Measurements from ENCODE around the gene SLC43A1. TPM values are rescaled to one million over a fixed set of nuclear protein-coding genes. Genes with fewer than 3 reads are reported as not detected.

SLC43A1 gene
- total RNA-seq, 1 donor from 2014 or later: 13.2 TPM

- intact Hi-C loops (cut with DNase I): no loop called here
- Histone ChIP-seq H3K27me3 (ENCODE audit: low read depth) (no peaks in the 10 kb centered on the region), H3K9me3 (no peaks in the 10 kb centered on the region), H3K27ac (no peak overlapping the region), H3K4me1 (no peaks in the 10 kb centered on the region), H3K4me3 (no peak overlapping the region), H3K36me3 (no peaks in the 10 kb centered on the region)
- DNase-seq (no peak), ATAC-seq (no peak)
- no peak for TF ChIP-seq CTCF (IDR thresholded peaks at IDR 0.05)
Observed at GRCh38 chr11:57467508-57468157, 47.9 kb downstream of the SLC43A1 start.

GRCh38 chr11:57466680-57467079, 48.8 kb downstream of the SLC43A1 start:
- ATAC-seq: no peak
- Histone ChIP-seq H3K4me1 (no peaks in the 10 kb centered on the region), H3K36me3 (no peaks in the 10 kb centered on the region), H3K27ac (no peak overlapping the region), H3K9me3 (no peaks in the 10 kb centered on the region), H3K27me3 (ENCODE audit: low read depth) (no peaks in the 10 kb centered on the region), H3K4me3 (no peak overlapping the region)
- no peak for DNase-seq
- no peak for TF ChIP-seq CTCF (IDR thresholded peaks at IDR 0.05)
- intact Hi-C loops (cut with DNase I): no loop called here

- H3K9me3 ChIP-seq: no peaks in the 10 kb centered on the region
- no peak overlapping the region for H3K27ac ChIP-seq
- DNase-seq (no peak), ATAC-seq (no peak)
- intact Hi-C loops (cut with DNase I): no loop called here
- H3K4me1 ChIP-seq: peaks cover 13% of the 10 kb centered on the region
- H3K36me3 ChIP-seq: no peaks in the 10 kb centered on the region
- peaks cover 9% of the 10 kb centered on the region for H3K27me3 ChIP-seq (ENCODE audit: low read depth)
- no peak overlapping the region for H3K4me3 ChIP-seq
- TF ChIP-seq CTCF (IDR thresholded peaks at IDR 0.05): no peak
Observed at GRCh38 chr11:57464539-57465181, 50.8 kb downstream of the SLC43A1 start.

- H3K36me3 ChIP-seq: no peaks in the 10 kb centered on the region
- H3K4me1 ChIP-seq: peaks cover 20% of the 10 kb centered on the region
- no peaks in the 10 kb centered on the region for H3K9me3 ChIP-seq
- no peak overlapping the region for H3K27ac ChIP-seq
- peaks cover 17% of the 10 kb centered on the region for H3K27me3 ChIP-seq (ENCODE audit: low read depth)
- ATAC-seq (no peak), DNase-seq (no peak)
- intact Hi-C loops (cut with DNase I): no loop called here
- no peak for TF ChIP-seq CTCF (IDR thresholded peaks at IDR 0.05)
- no peak overlapping the region for H3K4me3 ChIP-seq
Observed at GRCh38 chr11:57463671-57464538, 51.6 kb downstream of the SLC43A1 start.

GRCh38 chr11:57462597-57462996, 52.9 kb downstream of the SLC43A1 start:
- DNase-seq: no peak
- intact Hi-C loops (cut with DNase I): no loop called here
- Histone ChIP-seq H3K4me1 (peaks cover 33% of the 10 kb centered on the region), H3K36me3 (no peaks in the 10 kb centered on the region), H3K27me3 (ENCODE audit: low read depth) (peaks cover 26% of the 10 kb centered on the region), H3K9me3 (no peaks in the 10 kb centered on the region), H3K27ac (no peak overlapping the region), H3K4me3 (no peak overlapping the region)
- no peak for ATAC-seq
- no peak for TF ChIP-seq CTCF (IDR thresholded peaks at IDR 0.05)
